Activated CD8-positive, alpha-beta T cell treated with anti-CD3 and anti-CD28 coated beads for 36 hours (primary cell): ENCODE measurements around the gene CCT8. TPM values are rescaled to one million over a fixed set of nuclear protein-coding genes. Genes with fewer than 3 reads are reported as not detected.

ENCODE experiments used
- ATAC-seq: fragments of 200-7000 bp; cut with Tn5 transposase; one replicate; pipeline ENCODE4 v1.10.0; 2021; ENCODE audit warnings: mild to moderate bottlenecking, moderate library complexity
- CTCF ChIA-PET: fragments of 350-600 bp; sonication (Branson Sonifier 250); formaldehyde crosslinking; loops from one replicate; lab custom pipeline; 2021; ENCODE audit warnings: antibody characterized with exemption; lab: Charles Lee
- POLR2A ChIA-PET: fragments of 350-600 bp; sonication (Branson Sonifier 250); formaldehyde crosslinking; loops from one replicate; lab custom pipeline; 2021; ENCODE audit warnings: antibody characterized with exemption; lab: Charles Lee
- DNase-seq: peaks from one replicate; pipeline ENCODE4 v3.0.0-alpha.2; 2020
- H3K27ac Mint-ChIP-seq: one replicate; pipeline ENCODE4 v1.8.0; 2021; ENCODE audit warnings: mild to moderate bottlenecking, mixed read lengths
- H3K27me3 Mint-ChIP-seq: one replicate; pipeline ENCODE4 v1.8.0; 2021; ENCODE audit warnings: mixed read lengths
- H3K36me3 Mint-ChIP-seq: one replicate; pipeline ENCODE4 v1.8.0; 2021; ENCODE audit warnings: low read depth, mixed read lengths
- H3K4me1 Mint-ChIP-seq: one replicate; pipeline ENCODE4 v1.8.0; 2021; ENCODE audit warnings: low read depth, mixed read lengths
- H3K4me3 Mint-ChIP-seq: one replicate; pipeline ENCODE4 v1.8.0; 2021; ENCODE audit warnings: mild to moderate bottlenecking, moderate library complexity, mixed read lengths
- H3K9me3 Mint-ChIP-seq: one replicate; pipeline ENCODE4 v1.8.0; 2021; ENCODE audit warnings: mixed read lengths
- intact Hi-C: fragments of 100-400 bp; cut with micrococcal nuclease; formaldehyde crosslinking; loops from one replicate; pipeline ENCODE4 v1.10.0; 2022
- total RNA-seq, 2 experiments: library from RNA; stranded (reverse); gene quantifications; one replicate each; pipeline ENCODE4 v1.2.3, GENCODE V29; 2021
- TF ChIP-seq, protein P1 (sequence below): fragments of 200-600 bp; IDR thresholded peaks from one replicate; pipeline ENCODE4 v1.8.0; 2022; ENCODE audit warnings: antibody characterized with exemption, mild to moderate bottlenecking

Gene CCT8
- total RNA-seq, 2 experiments from 2014 or later = 474 to 489 TPM

DNA sequence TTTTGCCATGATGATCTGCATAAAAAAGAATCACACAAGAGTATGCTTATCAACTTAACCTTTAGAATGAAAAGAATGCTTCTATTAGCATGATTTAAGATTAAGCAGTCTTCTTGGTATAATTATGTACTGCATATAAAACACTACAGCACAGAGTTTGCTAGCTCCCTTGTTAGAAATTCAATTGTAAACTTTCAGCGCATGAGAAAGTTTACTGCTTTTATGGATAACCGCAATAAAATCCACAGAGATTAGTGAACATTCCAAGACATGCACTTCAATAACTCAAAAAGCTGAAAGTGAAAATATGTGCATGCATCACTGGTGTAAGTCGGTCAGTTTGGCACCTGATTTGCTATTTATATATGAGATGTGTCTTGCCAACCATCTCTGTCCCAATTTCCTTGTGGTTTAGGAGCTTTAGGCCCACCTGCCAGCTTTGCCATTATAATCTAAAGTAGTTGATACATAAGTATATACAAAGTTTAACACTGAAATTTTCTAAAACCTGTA lies 16.9 kb downstream of the CCT8 start:
- ChIA-PET CTCF (interaction anchor here (0.6 to 1.2 kb wide), 2 partner anchors 18 to 79 kb away, joined by 3 read pairs; no protein-coding TSS in a partner anchor), POLR2A (interaction anchor here (1.0 to 2.3 kb wide), 3 partner anchors 10 to 30 kb away, joined by 3 to 11 read pairs (median 7); partner anchors contain the start of gene CCT8)
- Mint-ChIP-seq H3K27ac (peak overlapping the region; percentile 59), H3K4me1 (peaks cover 1% of the 10 kb centered on the region), H3K9me3 (no peaks in the 10 kb centered on the region), H3K4me3 (no peak overlapping the region), H3K36me3 (peaks cover 50% of the 10 kb centered on the region), H3K27me3 (no peaks in the 10 kb centered on the region)
- no peak for DNase-seq
- no peak for ATAC-seq
- TF ChIP-seq, protein P1, sequence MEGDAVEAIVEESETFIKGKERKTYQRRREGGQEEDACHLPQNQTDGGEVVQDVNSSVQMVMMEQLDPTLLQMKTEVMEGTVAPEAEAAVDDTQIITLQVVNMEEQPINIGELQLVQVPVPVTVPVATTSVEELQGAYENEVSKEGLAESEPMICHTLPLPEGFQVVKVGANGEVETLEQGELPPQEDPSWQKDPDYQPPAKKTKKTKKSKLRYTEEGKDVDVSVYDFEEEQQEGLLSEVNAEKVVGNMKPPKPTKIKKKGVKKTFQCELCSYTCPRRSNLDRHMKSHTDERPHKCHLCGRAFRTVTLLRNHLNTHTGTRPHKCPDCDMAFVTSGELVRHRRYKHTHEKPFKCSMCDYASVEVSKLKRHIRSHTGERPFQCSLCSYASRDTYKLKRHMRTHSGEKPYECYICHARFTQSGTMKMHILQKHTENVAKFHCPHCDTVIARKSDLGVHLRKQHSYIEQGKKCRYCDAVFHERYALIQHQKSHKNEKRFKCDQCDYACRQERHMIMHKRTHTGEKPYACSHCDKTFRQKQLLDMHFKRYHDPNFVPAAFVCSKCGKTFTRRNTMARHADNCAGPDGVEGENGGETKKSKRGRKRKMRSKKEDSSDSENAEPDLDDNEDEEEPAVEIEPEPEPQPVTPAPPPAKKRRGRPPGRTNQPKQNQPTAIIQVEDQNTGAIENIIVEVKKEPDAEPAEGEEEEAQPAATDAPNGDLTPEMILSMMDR = no peak
- intact Hi-C loops = no loop called here

DNA sequence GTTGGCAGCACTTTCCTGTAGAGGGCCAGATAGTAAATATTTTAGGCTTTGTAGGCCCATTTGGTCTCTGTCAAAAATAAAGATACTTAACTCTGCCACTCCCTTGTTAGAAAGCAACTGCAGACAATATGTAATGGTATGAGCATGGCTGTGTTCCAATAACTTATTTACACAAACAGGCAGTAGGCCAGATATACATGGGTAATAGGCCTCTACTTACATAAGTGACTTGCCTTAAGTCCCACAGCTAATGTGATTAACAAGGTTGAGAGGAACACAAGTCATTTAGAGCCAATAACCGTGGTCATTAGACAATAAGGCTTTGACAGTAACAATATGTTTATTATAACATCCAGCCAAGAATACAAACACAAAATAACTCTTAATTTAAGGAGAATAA lies 17.4 kb downstream of the CCT8 start:
- CTCF ChIA-PET = interaction anchor here (1.2 kb wide), 1 partner anchor 17 kb away, joined by 3 read pairs; no protein-coding TSS in a partner anchor
- intact Hi-C loops = no loop called here
- Mint-ChIP-seq H3K4me1 (no peaks in the 10 kb centered on the region), H3K4me3 (no peak overlapping the region), H3K36me3 (peaks cover 44% of the 10 kb centered on the region), H3K27me3 (no peaks in the 10 kb centered on the region), H3K27ac (no peak overlapping the region), H3K9me3 (no peaks in the 10 kb centered on the region)
- ATAC-seq (no peak), DNase-seq (no peak)
- TF ChIP-seq, protein P1 = no peak
- POLR2A ChIA-PET = interaction anchor here (1.5 to 2.3 kb wide), 4 partner anchors 9 to 29 kb away, joined by 4 to 11 read pairs (median 6); partner anchors contain the start of gene CCT8

- Mint-ChIP-seq H3K4me3 (no peak overlapping the region), H3K4me1 (no peaks in the 10 kb centered on the region), H3K27ac (no peak overlapping the region), H3K9me3 (no peaks in the 10 kb centered on the region), H3K27me3 (no peaks in the 10 kb centered on the region), H3K36me3 (peaks cover 39% of the 10 kb centered on the region)
- intact Hi-C loops = no loop called here
- ATAC-seq (no peak), DNase-seq (no peak)
- ChIA-PET POLR2A (interaction anchor here (1.0 to 2.7 kb wide), 6 partner anchors 10 to 30 kb away, joined by 4 to 10 read pairs (median 6); partner anchors contain the start of genes CCT8 and USP16), CTCF (interaction anchor here (1.6 kb wide), 1 partner anchor 25 kb away, joined by 3 read pairs; no protein-coding TSS in a partner anchor)
- TF ChIP-seq, protein P1 = no peak
Observed at GRCh38 chr21:29055080-29055479, 18.4 kb downstream of the CCT8 start.

DNA sequence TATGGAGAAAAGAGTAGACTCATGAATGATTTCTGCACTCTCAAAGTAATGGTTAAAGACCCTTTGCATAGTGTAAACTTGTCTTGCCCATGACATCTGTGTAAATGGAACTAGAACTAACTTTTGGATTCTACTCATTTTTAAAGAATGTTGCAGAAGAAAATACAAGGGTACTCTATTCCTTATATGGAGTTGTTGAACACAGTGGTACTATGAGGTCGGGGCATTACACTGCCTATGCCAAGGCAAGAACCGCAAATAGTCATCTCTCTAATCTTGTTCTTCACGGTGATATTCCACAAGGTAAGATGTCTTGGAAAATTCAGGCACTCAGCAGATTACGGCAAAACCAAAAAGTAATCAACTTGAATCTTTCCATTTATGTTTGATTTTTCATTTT lies 19.8 kb downstream of the CCT8 start:
- Mint-ChIP-seq H3K36me3 (peaks cover 40% of the 10 kb centered on the region), H3K27ac (no peak overlapping the region), H3K4me3 (no peak overlapping the region), H3K27me3 (no peaks in the 10 kb centered on the region), H3K4me1 (no peaks in the 10 kb centered on the region), H3K9me3 (no peaks in the 10 kb centered on the region)
- ChIA-PET CTCF (no interaction called here), POLR2A (interaction anchor here (1.2 to 2.7 kb wide), 3 partner anchors 12 to 23 kb away, joined by 4 to 10 read pairs (median 9); partner anchors contain the start of gene CCT8)
- ATAC-seq (no peak), DNase-seq (no peak)
- intact Hi-C loops = no loop called here
- TF ChIP-seq, protein P1 = no peak

DNA sequence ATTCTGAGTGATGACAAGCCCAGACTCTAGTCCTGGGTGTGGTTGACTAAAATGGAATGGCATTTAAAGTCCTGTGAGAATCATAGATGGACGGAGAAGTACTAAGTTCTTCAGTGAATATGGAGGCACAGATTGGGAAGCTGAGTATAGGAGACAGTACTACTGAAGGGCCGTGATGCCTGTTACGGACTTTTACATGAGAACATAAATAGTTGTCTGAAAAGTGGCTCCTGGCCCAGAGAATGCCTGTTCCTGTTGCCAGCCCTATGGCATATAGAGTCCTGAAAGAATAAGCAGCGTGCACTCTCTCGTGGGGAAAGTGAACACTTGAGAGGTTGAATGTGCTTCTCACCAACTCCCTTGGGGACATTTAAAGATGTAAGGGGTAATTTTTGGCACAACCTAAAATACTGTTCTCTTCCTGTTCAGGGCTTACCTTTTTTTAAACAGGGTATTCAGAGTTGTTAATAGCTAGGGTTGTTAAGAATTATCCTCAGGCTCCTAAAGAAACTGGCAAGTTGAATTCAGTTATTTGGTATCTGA lies 20.4 kb downstream of the CCT8 start:
- Mint-ChIP-seq H3K4me1 (no peaks in the 10 kb centered on the region), H3K27me3 (no peaks in the 10 kb centered on the region), H3K36me3 (peaks cover 40% of the 10 kb centered on the region), H3K9me3 (no peaks in the 10 kb centered on the region), H3K27ac (no peak overlapping the region), H3K4me3 (no peak overlapping the region)
- CTCF ChIA-PET = no interaction called here
- no peak for ATAC-seq
- TF ChIP-seq, protein P1 = no peak
- DNase-seq = no peak
- POLR2A ChIA-PET = interaction anchor here (1.2 to 2.7 kb wide), 3 partner anchors 12 to 23 kb away, joined by 4 to 9 read pairs (median 5); no protein-coding TSS in a partner anchor
- intact Hi-C loops = no loop called here
